ENCODE measurements around the gene FMO3.

Gene FMO3

GRCh38 chr1:171160639-171161354 lies 70.1 kb downstream of the FMO3 start:
- no peak for DNase-seq

- DNase-seq, result no peak
These were observed 70.7 kb downstream of the FMO3 start for GRCh38 chr1:171161431-171161830.

GRCh38 chr1:171166361-171166760 lies 75.7 kb downstream of the FMO3 start:
- DNase-seq, result no peak
